Activated CD8-positive, alpha-beta T cell treated with anti-CD3 and anti-CD28 coated beads for 36 hours (primary cell): ENCODE measurements around the gene MBNL3. TPM values are rescaled to one million over a fixed set of nuclear protein-coding genes. Genes with fewer than 3 reads are reported as not detected.

Experiments
- ATAC-seq: fragments of 200-7000 bp; cut with Tn5 transposase; one replicate; pipeline ENCODE4 v1.10.0; 2021; ENCODE audit warnings: mild to moderate bottlenecking, moderate library complexity
- CTCF ChIA-PET: fragments of 350-600 bp; sonication (Branson Sonifier 250); formaldehyde crosslinking; loops from one replicate; lab custom pipeline; 2021; ENCODE audit warnings: antibody characterized with exemption; lab: Charles Lee
- POLR2A ChIA-PET: fragments of 350-600 bp; sonication (Branson Sonifier 250); formaldehyde crosslinking; loops from one replicate; lab custom pipeline; 2021; ENCODE audit warnings: antibody characterized with exemption; lab: Charles Lee
- DNase-seq: peaks from one replicate; pipeline ENCODE4 v3.0.0-alpha.2; 2020
- H3K27ac Mint-ChIP-seq: one replicate; pipeline ENCODE4 v1.8.0; 2021; ENCODE audit warnings: mild to moderate bottlenecking, mixed read lengths
- H3K27me3 Mint-ChIP-seq: one replicate; pipeline ENCODE4 v1.8.0; 2021; ENCODE audit warnings: mixed read lengths
- H3K36me3 Mint-ChIP-seq: one replicate; pipeline ENCODE4 v1.8.0; 2021; ENCODE audit warnings: low read depth, mixed read lengths
- H3K4me1 Mint-ChIP-seq: one replicate; pipeline ENCODE4 v1.8.0; 2021; ENCODE audit warnings: low read depth, mixed read lengths
- H3K4me3 Mint-ChIP-seq: one replicate; pipeline ENCODE4 v1.8.0; 2021; ENCODE audit warnings: mild to moderate bottlenecking, moderate library complexity, mixed read lengths
- H3K9me3 Mint-ChIP-seq: one replicate; pipeline ENCODE4 v1.8.0; 2021; ENCODE audit warnings: mixed read lengths
- CTCF ChIP-seq: fragments of 200-600 bp; IDR thresholded peaks from one replicate; pipeline ENCODE4 v1.8.0; 2022; ENCODE audit warnings: antibody characterized with exemption, mild to moderate bottlenecking
- intact Hi-C: fragments of 100-400 bp; cut with micrococcal nuclease; formaldehyde crosslinking; loops from one replicate; pipeline ENCODE4 v1.10.0; 2022
- total RNA-seq, 2 experiments: library from RNA; stranded (reverse); gene quantifications; one replicate each; pipeline ENCODE4 v1.2.3, GENCODE V29; 2021

MBNL3 gene
- total RNA-seq, 2 experiments from 2014 or later, result 19.8 to 23.3 TPM

GRCh38 chrX:132488180-132488705 is 595 bp downstream of the MBNL3 start:
- intact Hi-C loops, result loop anchor here (10.0 kb wide), 2 partner anchors 273 to 463 kb away; partner anchors contain the start of genes RAP2C and STK26
- DNase-seq, result peak; percentile 35
- no peaks in the 10 kb centered on the region for H3K27me3 Mint-ChIP-seq
- H3K27ac Mint-ChIP-seq, result peak overlapping the region; percentile 98
- CTCF ChIA-PET, result interaction anchor here (1.2 to 1.3 kb wide), 2 partner anchors 10 to 125 kb away, joined by 3 read pairs; no protein-coding TSS in a partner anchor
- POLR2A ChIA-PET, result interaction anchor here (1.0 to 1.3 kb wide), 3 partner anchors 9 to 14 kb away, joined by 3 to 4 read pairs (median 4); no protein-coding TSS in a partner anchor
- ATAC-seq, result peak; percentile 45
- no peaks in the 10 kb centered on the region for H3K36me3 Mint-ChIP-seq
- peak overlapping the region; percentile 84 for H3K4me3 Mint-ChIP-seq
- no peak for TF ChIP-seq CTCF
- peaks cover 49% of the 10 kb centered on the region for H3K4me1 Mint-ChIP-seq
- no peaks in the 10 kb centered on the region for H3K9me3 Mint-ChIP-seq

DNA sequence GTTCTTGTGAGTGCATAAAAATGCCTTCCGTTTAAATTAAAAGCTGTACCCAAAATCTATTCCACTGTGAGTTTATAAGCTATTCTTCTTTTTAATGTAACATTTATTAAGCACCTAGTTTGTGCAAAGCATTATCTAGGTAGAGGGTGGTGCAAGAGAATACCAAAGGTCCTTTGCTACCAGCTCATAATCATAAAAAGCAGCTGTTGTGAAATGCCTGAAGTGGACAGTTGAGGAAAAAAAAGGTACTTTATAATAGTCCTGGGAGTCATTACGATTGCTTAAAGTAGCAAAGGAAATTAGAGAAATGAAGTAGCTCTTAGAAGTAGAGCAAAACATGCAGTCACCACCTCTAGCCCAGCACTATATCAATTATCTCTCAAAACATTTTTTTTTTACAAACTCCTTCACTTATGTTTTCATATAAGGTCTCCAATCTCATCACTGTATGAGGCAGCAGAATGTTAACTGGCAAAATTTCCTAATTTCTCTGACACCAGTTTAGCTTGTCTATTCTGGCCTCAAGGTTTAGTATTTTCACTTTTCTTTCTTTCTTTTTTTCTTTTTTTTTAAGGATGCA is 2.1 kb downstream of the MBNL3 start:
- Mint-ChIP-seq H3K27ac (no peak overlapping the region), H3K27me3 (no peaks in the 10 kb centered on the region), H3K9me3 (no peaks in the 10 kb centered on the region), H3K4me1 (peaks cover 58% of the 10 kb centered on the region), H3K4me3 (peak overlapping the region; percentile 53), H3K36me3 (no peaks in the 10 kb centered on the region)
- ChIA-PET POLR2A (no interaction called here), CTCF (interaction anchor here (1.2 kb wide), 1 partner anchor 9 kb away, joined by 4 read pairs; no protein-coding TSS in a partner anchor)
- TF ChIP-seq CTCF, result no peak
- no peak for ATAC-seq
- intact Hi-C loops, result loop anchor here (10.0 kb wide), 2 partner anchors 272 to 462 kb away; partner anchors contain the start of genes RAP2C and STK26
- no peak for DNase-seq

DNA sequence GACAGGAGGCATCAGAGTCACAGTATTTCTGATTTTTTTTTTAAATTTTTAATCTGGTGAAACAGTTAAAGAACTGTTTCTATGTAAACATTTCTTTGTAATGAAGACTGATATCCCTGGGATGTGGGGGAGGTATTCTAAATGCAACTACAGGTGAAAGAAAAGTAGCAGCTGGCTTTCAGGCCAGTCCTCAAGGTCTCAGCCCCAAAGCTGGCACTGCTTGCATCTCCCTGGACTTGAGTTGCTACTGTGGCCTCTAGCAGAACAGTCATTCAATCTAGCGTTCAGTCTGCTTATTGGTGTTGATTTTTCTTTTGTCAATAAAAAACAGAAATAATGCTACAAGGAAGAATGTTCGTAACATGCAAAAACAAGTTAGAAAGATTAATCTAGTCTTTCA is 4.9 kb downstream of the MBNL3 start:
- ATAC-seq (no peak), DNase-seq (no peak)
- no peaks in the 10 kb centered on the region for H3K27me3 Mint-ChIP-seq
- no peak for TF ChIP-seq CTCF
- H3K36me3 Mint-ChIP-seq, result no peaks in the 10 kb centered on the region
- peak overlapping the region; percentile 46 for H3K27ac Mint-ChIP-seq
- intact Hi-C loops, result loop anchor here (10.0 kb wide), 2 partner anchors 269 to 459 kb away; partner anchors contain the start of genes RAP2C and STK26
- no peaks in the 10 kb centered on the region for H3K9me3 Mint-ChIP-seq
- ChIA-PET CTCF (interaction anchor here (1.3 kb wide), 1 partner anchor 391 kb away, joined by 3 read pairs; no protein-coding TSS in a partner anchor), POLR2A (no interaction called here)
- no peak overlapping the region for H3K4me3 Mint-ChIP-seq
- H3K4me1 Mint-ChIP-seq, result peaks cover 65% of the 10 kb centered on the region

GRCh38 chrX:132483488-132483887 is 5.3 kb downstream of the MBNL3 start:
- intact Hi-C loops, result loop anchor here (10.0 kb wide), 2 partner anchors 269 to 459 kb away; partner anchors contain the start of genes RAP2C and STK26
- Mint-ChIP-seq H3K27me3 (no peaks in the 10 kb centered on the region), H3K4me1 (peaks cover 65% of the 10 kb centered on the region), H3K9me3 (no peaks in the 10 kb centered on the region), H3K36me3 (no peaks in the 10 kb centered on the region), H3K4me3 (no peak overlapping the region), H3K27ac (peak overlapping the region; percentile 46)
- POLR2A ChIA-PET, result no interaction called here
- no peak for DNase-seq
- ATAC-seq, result no peak
- CTCF ChIA-PET, result interaction anchor here (1.3 kb wide), 1 partner anchor 391 kb away, joined by 3 read pairs; no protein-coding TSS in a partner anchor
- no peak for TF ChIP-seq CTCF

DNA sequence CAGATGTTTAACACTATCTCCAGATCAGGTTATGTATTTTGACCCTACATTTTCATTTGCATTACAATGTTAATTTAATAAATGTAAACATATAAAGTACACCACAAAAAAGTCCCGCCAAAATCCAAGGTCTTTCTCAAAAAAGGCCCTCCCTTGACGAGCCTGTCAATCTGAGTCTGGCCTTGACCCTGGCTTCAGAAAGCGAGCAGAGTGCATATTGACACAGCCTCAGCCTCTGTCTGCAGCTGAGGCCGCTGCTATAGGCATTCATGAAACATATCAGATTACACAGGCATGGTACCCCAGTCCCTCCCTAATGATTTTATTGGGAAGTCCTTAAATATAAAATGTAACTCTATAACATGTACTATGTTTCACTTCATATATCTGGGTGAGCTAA is 6.2 kb downstream of the MBNL3 start:
- TF ChIP-seq CTCF, result no peak
- ChIA-PET POLR2A (no interaction called here), CTCF (interaction anchor here (1.1 to 1.3 kb wide), 2 partner anchors 8 to 390 kb away, joined by 3 read pairs; no protein-coding TSS in a partner anchor)
- Mint-ChIP-seq H3K27me3 (no peaks in the 10 kb centered on the region), H3K4me1 (peaks cover 64% of the 10 kb centered on the region), H3K36me3 (no peaks in the 10 kb centered on the region), H3K27ac (peak overlapping the region; percentile 43), H3K4me3 (no peak overlapping the region), H3K9me3 (no peaks in the 10 kb centered on the region)
- DNase-seq (no peak), ATAC-seq (no peak)
- intact Hi-C loops, result loop anchor here (10.0 kb wide), 2 partner anchors 268 to 458 kb away; partner anchors contain the start of genes RAP2C and STK26
